ENCODE measurements around the gene NSD1. TPM values are rescaled to one million over a fixed set of nuclear protein-coding genes. Genes with fewer than 3 reads are reported as not detected.

The NSD1 gene
- total RNA-seq, 1 experiment from 2014 or later = 62.2 TPM

- Histone ChIP-seq H3K79me2 (ENCODE audit: low read depth) (peaks cover 52% of the 10 kb centered on the region), H4K20me1 (ENCODE audit: insufficient read depth) (peaks cover 11% of the 10 kb centered on the region; the same call in 1 of the 2 replicates), H3K27ac (no peak overlapping the region), H3K4me2 (peak overlapping the region; percentile 86), H3K9me2 (ENCODE audit: insufficient read depth) (no peaks in the 10 kb centered on the region), H3K9me3 (ENCODE audit: insufficient read depth, low read depth) (no peaks in the 10 kb centered on the region), H2AFZ (peak overlapping the region; percentile 96), H3K36me3 (ENCODE audit: low read depth) (peaks cover 21% of the 10 kb centered on the region), H3K27me3 (ENCODE audit: insufficient read depth, low read depth) (no peaks in the 10 kb centered on the region), H3K4me3 (peak overlapping the region; percentile 78), H3F3A (ENCODE audit: insufficient read depth, low read depth) (peaks cover 15% of the 10 kb centered on the region), H3K4me1 (replicated peaks; ENCODE audit: insufficient read depth) (peaks cover 16% of the 10 kb centered on the region)
- intact Hi-C loops (cut with micrococcal nuclease; ENCODE audit: unreplicated experiment) = loop anchor here (5.0 kb wide), 2 partner anchors 168 to 363 kb away; partner anchors contain the start of genes PDLIM7, PRELID1 and RAB24
- CTCF ChIA-PET = no interaction called here
- TF ChIP-seq EZH2 (IDR thresholded peaks at IDR 0.05; ENCODE audit: low read depth) (no peak), CTCF (conservative IDR thresholded peaks at IDR 0.05) (no peak)
- POLR2A ChIA-PET (ENCODE audit: unreplicated experiment) = no interaction called here
- no TSS peak for BruUV-seq (replicated peaks)
- no peak for DNase-seq
Observed at GRCh38 chr5:177134697-177135225, 1.2 kb downstream of the NSD1 start.

- H3K79me2 ChIP-seq (ENCODE audit: low read depth) = peaks cover 53% of the 10 kb centered on the region
- no peak overlapping the region for H3K4me3 ChIP-seq
- H3K4me1 ChIP-seq (replicated peaks; ENCODE audit: insufficient read depth) = peaks cover 11% of the 10 kb centered on the region
- H3K9me3 ChIP-seq (ENCODE audit: insufficient read depth, low read depth) = no peaks in the 10 kb centered on the region
- no TSS peak for BruUV-seq (replicated peaks)
- H3K27ac ChIP-seq = no peak overlapping the region
- H4K20me1 ChIP-seq (ENCODE audit: insufficient read depth) = peaks cover 11% of the 10 kb centered on the region
- H2AFZ ChIP-seq = no peak overlapping the region
- no peaks in the 10 kb centered on the region for H3K27me3 ChIP-seq (ENCODE audit: insufficient read depth, low read depth)
- TF ChIP-seq CTCF (conservative IDR thresholded peaks at IDR 0.05) = no peak
- TF ChIP-seq EZH2 (IDR thresholded peaks at IDR 0.05; ENCODE audit: low read depth) = no peak
- intact Hi-C loops (cut with micrococcal nuclease; ENCODE audit: unreplicated experiment) = no loop called here
- H3K4me2 ChIP-seq = no peak overlapping the region
- POLR2A ChIA-PET (ENCODE audit: unreplicated experiment) = no interaction called here
- peaks cover 4% of the 10 kb centered on the region for H3F3A ChIP-seq (ENCODE audit: insufficient read depth, low read depth)
- H3K36me3 ChIP-seq (ENCODE audit: low read depth) = peaks cover 35% of the 10 kb centered on the region
- no peaks in the 10 kb centered on the region for H3K9me2 ChIP-seq (ENCODE audit: insufficient read depth)
- no peak for DNase-seq
- CTCF ChIA-PET = interaction anchor here (0.5 kb wide), 1 partner anchor 53 kb away, joined by 4 read pairs; the partner anchor contains the start of gene FGFR4
Observed at GRCh38 chr5:177140312-177140711, 6.7 kb downstream of the NSD1 start.

GRCh38 chr5:177141496-177141895 is 7.9 kb downstream of the NSD1 start:
- Histone ChIP-seq H3K4me2 (no peak overlapping the region), H3K9me2 (ENCODE audit: insufficient read depth) (no peaks in the 10 kb centered on the region), H3F3A (ENCODE audit: insufficient read depth, low read depth) (peaks cover 4% of the 10 kb centered on the region), H2AFZ (no peak overlapping the region), H3K27ac (no peak overlapping the region), H3K4me3 (no peak overlapping the region), H3K27me3 (ENCODE audit: insufficient read depth, low read depth) (no peaks in the 10 kb centered on the region), H3K79me2 (ENCODE audit: low read depth) (peaks cover 41% of the 10 kb centered on the region), H3K36me3 (ENCODE audit: low read depth) (peaks cover 31% of the 10 kb centered on the region), H3K9me3 (ENCODE audit: insufficient read depth, low read depth) (no peaks in the 10 kb centered on the region), H4K20me1 (ENCODE audit: insufficient read depth) (peaks cover 11% of the 10 kb centered on the region), H3K4me1 (replicated peaks; ENCODE audit: insufficient read depth) (no peaks in the 10 kb centered on the region)
- POLR2A ChIA-PET (ENCODE audit: unreplicated experiment) = no interaction called here
- CTCF ChIA-PET = no interaction called here
- BruUV-seq (replicated peaks) = no TSS peak
- TF ChIP-seq EZH2 (IDR thresholded peaks at IDR 0.05; ENCODE audit: low read depth) (no peak), CTCF (conservative IDR thresholded peaks at IDR 0.05) (no peak)
- no peak for DNase-seq
- intact Hi-C loops (cut with micrococcal nuclease; ENCODE audit: unreplicated experiment) = no loop called here
